Measurements from ENCODE around the gene TCHP. TPM values are rescaled to one million over a fixed set of nuclear protein-coding genes. Genes with fewer than 3 reads are reported as not detected.
"Not testable (repeated sequence)": the region's sequence is repeated elsewhere in the genome, so short reads cannot be mapped to it uniquely, and the experiment has no call there.

Gene TCHP
- total RNA-seq, 1 donor: 8.7 TPM

DNA sequence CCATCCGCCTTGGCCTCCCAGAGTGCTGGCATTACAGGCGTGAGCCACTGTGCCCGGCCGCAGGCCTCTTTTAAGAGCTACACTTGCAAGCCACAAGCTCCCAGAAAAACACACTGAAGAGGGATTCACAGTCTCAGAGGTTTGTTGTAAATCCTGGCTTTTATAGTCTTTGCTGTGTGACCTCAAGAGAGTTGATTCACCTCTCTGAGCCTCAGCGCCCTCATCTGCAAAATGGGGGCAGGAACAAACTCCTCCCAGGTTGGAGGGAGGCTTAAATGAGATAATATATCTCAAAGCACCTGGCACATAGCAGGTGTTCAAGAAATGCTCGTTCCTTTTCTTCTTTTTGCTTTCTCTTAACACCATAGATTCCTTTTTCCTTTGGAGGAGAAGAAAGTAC is 3.9 kb upstream of the TCHP start:
- H3K9me3 ChIP-seq (ENCODE audit: low read depth, low read length): no peaks in the 10 kb centered on the region
- TF ChIP-seq, protein P1, sequence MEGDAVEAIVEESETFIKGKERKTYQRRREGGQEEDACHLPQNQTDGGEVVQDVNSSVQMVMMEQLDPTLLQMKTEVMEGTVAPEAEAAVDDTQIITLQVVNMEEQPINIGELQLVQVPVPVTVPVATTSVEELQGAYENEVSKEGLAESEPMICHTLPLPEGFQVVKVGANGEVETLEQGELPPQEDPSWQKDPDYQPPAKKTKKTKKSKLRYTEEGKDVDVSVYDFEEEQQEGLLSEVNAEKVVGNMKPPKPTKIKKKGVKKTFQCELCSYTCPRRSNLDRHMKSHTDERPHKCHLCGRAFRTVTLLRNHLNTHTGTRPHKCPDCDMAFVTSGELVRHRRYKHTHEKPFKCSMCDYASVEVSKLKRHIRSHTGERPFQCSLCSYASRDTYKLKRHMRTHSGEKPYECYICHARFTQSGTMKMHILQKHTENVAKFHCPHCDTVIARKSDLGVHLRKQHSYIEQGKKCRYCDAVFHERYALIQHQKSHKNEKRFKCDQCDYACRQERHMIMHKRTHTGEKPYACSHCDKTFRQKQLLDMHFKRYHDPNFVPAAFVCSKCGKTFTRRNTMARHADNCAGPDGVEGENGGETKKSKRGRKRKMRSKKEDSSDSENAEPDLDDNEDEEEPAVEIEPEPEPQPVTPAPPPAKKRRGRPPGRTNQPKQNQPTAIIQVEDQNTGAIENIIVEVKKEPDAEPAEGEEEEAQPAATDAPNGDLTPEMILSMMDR (IDR thresholded peaks at IDR 0.05; ENCODE audit: extremely low read depth, low read depth, low read length): no peak
- no peak overlapping the region for H2AFZ ChIP-seq (ENCODE audit: low read length)
- no peaks in the 10 kb centered on the region for H4K20me1 ChIP-seq (ENCODE audit: insufficient read depth, low read length)
- no peak overlapping the region for H3K27ac ChIP-seq (ENCODE audit: low read depth, low read length)
- no peak overlapping the region for H3K4me3 ChIP-seq (ENCODE audit: insufficient read depth, low read length)
- H3K27me3 ChIP-seq (ENCODE audit: insufficient read depth, low read length): no peaks in the 10 kb centered on the region
- H3K79me2 ChIP-seq (ENCODE audit: insufficient read depth, low read length): peaks cover 18% of the 10 kb centered on the region
- DNase-seq (ENCODE audit: insufficient read length, low spot score, missing footprints): no peak
- no peak overlapping the region for H3K4me2 ChIP-seq (ENCODE audit: insufficient read depth, low read length)
- H3K36me3 ChIP-seq (ENCODE audit: insufficient read depth, low read length): no peaks in the 10 kb centered on the region
- peaks cover 12% of the 10 kb centered on the region for H3K4me1 ChIP-seq (ENCODE audit: insufficient read depth, low read length)

- no peak overlapping the region for H3K27ac ChIP-seq (ENCODE audit: low read depth, low read length)
Measured at GRCh38 chr12:109897029-109897428, 3.0 kb upstream of the TCHP start.

DNA sequence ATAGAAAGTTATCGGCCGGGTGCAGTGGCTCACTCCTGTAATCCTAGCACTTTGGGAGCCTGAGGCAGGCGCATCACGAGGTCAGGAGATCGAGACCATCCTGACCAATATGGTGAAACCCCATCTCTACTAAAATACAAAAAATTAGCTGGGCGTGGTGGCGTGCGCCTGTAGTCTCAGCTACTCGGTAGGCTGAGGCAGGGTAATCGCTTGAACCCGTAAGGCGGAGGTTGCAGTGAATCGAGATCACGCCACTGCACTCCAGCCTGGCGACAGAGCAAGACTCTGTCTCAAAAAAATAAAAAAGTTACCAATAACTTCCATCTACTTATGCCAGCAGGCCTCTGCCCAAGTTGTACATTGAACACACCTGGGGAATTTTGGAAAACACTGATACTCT is 729 bp upstream of the TCHP start:
- peaks cover 17% of the 10 kb centered on the region for H3K4me1 ChIP-seq (ENCODE audit: insufficient read depth, low read length)
- peak overlapping the region; percentile 84 for H3K27ac ChIP-seq (ENCODE audit: low read depth, low read length)

More at GRCh38 chr12:109897029-109897428, 3.0 kb upstream of the TCHP start:
- DNase-seq (ENCODE audit: insufficient read length, low spot score, missing footprints): no peak
- Histone ChIP-seq H3K79me2 (ENCODE audit: insufficient read depth, low read length) (peaks cover 27% of the 10 kb centered on the region), H2AFZ (ENCODE audit: low read length) (no peak overlapping the region), H3K4me2 (ENCODE audit: insufficient read depth, low read length) (no peak overlapping the region), H3K36me3 (ENCODE audit: insufficient read depth, low read length) (no peaks in the 10 kb centered on the region), H3K4me3 (ENCODE audit: insufficient read depth, low read length) (no peak overlapping the region), H3K4me1 (ENCODE audit: insufficient read depth, low read length) (peaks cover 17% of the 10 kb centered on the region), H4K20me1 (ENCODE audit: insufficient read depth, low read length) (no peaks in the 10 kb centered on the region), H3K27me3 (ENCODE audit: insufficient read depth, low read length) (no peaks in the 10 kb centered on the region), H3K9me3 (ENCODE audit: low read depth, low read length) (no peaks in the 10 kb centered on the region)
- TF ChIP-seq, protein P1 (IDR thresholded peaks at IDR 0.05; ENCODE audit: extremely low read depth, low read depth, low read length): no peak

GRCh38 chr12:109900752-109901580 is 892 bp downstream of the TCHP start:
- TF ChIP-seq, protein P1 (IDR thresholded peaks at IDR 0.05; ENCODE audit: extremely low read depth, low read depth, low read length): no peak
- H3K27ac ChIP-seq (ENCODE audit: low read depth, low read length): peak overlapping the region; percentile 84
- DNase-seq (ENCODE audit: insufficient read length, low spot score, missing footprints): peak; percentile 21
- H3K27me3 ChIP-seq (ENCODE audit: insufficient read depth, low read length): no peaks in the 10 kb centered on the region
- peaks cover 17% of the 10 kb centered on the region for H3K4me1 ChIP-seq (ENCODE audit: insufficient read depth, low read length)
- peak overlapping the region; percentile 81 for H3K4me2 ChIP-seq (ENCODE audit: insufficient read depth, low read length)
- H4K20me1 ChIP-seq (ENCODE audit: insufficient read depth, low read length): no peaks in the 10 kb centered on the region
- peaks cover 31% of the 10 kb centered on the region for H3K36me3 ChIP-seq (ENCODE audit: insufficient read depth, low read length)
- H2AFZ ChIP-seq (ENCODE audit: low read length): peak overlapping the region; percentile 100
- peak overlapping the region; percentile 87 for H3K4me3 ChIP-seq (ENCODE audit: insufficient read depth, low read length)
- no peaks in the 10 kb centered on the region for H3K9me3 ChIP-seq (ENCODE audit: low read depth, low read length)
- H3K79me2 ChIP-seq (ENCODE audit: insufficient read depth, low read length): peaks cover 31% of the 10 kb centered on the region

More for the DNA sequence above, 729 bp upstream of the TCHP start:
- H2AFZ ChIP-seq (ENCODE audit: low read length): peak overlapping the region; percentile 100
- H4K20me1 ChIP-seq (ENCODE audit: insufficient read depth, low read length); H3K27me3 ChIP-seq (ENCODE audit: insufficient read depth, low read length); H3K9me3 ChIP-seq (ENCODE audit: low read depth, low read length); DNase-seq (ENCODE audit: insufficient read length, low spot score, missing footprints): not testable (repeated sequence)
- H3K4me3 ChIP-seq (ENCODE audit: insufficient read depth, low read length): peak overlapping the region; percentile 87
- peaks cover 15% of the 10 kb centered on the region for H3K36me3 ChIP-seq (ENCODE audit: insufficient read depth, low read length)
- H3K79me2 ChIP-seq (ENCODE audit: insufficient read depth, low read length): peaks cover 31% of the 10 kb centered on the region
- peak overlapping the region; percentile 81 for H3K4me2 ChIP-seq (ENCODE audit: insufficient read depth, low read length)

Data from osteoblast (primary cell).